HG03175 (cell line): ENCODE data around the gene CISD3.

Experiments
- ATAC-seq: cut with Tn5 transposase; IDR thresholded peaks from one replicate; pipeline ENCODE4 v1.9.1; 2021; ENCODE audit warnings: mild to moderate bottlenecking, moderate library complexity; ENCODE audit not compliant: unreplicated experiment

The CISD3 gene

DNA sequence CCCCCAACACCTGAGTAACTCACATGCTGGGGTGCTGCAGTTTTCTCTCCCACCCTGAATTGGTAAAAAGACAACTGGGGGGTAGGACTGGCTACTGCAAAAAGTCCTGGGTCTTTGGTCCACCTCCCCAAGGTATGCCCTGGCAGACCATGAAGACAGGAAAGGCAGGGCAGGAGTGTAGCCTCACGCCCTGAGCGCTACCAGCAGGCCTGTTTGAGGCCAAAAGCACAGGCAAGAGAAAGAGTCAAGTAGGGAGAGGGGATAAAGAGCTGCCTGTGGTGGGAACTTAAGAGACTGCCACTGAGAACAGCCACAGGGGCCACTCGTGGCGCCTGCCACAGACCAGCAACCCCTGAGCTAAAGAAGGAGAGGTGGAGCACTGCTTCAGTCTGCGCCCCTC lies 36.2 kb downstream of the CISD3 start:
- ATAC-seq = no peak

DNA sequence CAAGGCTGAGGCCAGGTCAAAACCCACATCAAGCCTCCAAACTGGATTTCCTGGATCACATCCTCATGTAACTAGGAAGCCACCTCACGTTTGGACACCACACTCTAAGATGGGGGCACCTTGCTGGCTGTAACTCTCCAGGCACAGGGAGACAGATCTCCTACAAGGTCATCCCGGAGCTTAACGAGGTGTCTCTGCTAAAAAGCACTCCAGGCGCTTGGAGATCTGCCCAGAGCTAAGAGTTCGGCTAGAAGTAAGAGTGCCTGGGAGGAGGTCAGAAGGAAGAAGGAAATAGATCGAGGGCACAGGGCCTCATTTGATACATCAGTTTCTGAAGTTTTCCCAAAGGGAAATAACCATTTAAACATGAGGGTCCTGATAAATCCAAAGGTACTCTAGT lies 38.3 kb downstream of the CISD3 start:
- no peak for ATAC-seq

DNA sequence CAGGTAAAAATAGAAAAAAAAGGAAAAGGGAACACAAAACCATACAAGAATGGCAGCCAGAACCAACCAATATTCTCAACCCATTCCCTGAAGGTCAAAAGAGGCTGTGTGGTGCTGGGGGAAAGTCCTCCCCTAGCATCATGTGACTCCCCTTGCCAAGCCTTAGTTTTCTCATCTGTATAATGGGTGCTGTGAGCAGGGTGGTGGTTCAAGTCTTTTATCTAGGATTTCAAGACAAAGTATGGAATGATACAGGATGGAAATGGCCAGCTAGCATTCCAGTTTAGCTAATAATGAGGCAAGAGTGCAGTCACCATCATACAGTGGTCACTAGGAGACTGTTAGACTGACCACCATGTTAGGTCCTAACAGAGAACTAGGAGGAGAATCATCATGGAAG lies 43.1 kb downstream of the CISD3 start:
- no peak for ATAC-seq

DNA sequence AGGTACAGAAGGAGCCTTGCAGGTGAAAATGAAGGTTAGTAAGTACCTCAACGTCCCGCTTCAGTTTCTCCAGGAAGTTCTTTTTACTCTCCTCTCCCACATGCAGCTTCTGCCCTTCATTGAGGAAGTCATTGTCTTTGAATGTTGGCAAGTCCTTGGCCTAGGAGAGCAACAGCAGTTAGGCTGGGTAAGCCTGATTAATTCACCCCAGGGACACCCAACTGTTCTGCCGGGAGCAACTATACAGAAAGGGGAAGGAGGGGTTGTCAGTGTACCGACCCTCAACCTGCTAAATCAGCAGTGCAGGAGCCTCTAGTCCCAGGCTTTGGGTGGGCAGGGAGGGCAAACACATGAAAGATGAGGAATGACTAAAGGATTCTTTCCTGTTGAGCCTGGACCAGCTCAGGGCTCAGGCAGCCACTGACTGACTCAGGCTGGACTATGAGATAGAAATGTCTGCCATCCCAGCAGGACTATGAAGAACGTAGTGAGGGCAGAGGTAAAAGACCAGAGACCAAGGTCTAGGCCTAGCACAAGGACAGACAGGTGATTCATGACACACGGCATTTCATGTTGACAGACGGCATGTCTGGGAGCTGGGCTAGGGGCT lies 47.6 kb downstream of the CISD3 start:
- no peak for ATAC-seq

DNA sequence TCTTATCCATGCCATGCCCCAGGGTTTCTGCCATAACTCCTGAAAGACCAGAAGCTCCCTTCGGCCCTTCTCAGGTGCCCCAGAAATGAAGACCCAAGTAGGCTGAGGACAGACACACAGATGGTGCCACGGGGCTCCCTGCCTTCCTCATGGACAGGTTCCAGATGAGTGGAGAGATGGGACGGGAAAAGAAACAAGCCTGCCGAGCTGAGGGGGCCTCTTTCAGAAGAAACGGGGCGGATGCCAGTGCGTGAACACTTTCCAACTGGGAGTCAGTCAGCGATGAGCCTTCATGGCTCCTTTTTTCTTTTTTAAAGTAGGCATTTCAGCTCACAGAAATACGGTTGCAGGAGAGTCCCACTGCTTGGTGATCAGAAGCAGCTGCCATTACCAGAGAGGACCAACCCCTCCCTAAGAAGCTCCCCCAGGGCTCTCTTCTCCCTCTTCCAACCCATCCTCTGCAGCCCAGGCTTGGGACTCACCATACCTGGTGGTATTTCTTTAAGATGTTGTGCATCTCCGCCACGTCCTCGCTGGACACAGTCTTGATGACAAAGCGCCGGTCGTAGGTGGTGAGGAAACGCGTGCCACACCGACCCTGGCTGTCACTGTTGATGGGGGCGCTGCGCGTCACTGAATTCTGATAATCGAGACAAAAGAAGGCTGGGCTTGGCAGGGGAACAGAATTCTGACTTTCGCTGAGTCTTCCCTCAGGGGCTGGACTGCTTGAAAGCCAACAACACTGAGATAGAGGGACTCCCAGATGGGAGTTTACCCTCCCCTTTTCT lies 50.0 kb downstream of the CISD3 start:
- ATAC-seq = no peak

DNA sequence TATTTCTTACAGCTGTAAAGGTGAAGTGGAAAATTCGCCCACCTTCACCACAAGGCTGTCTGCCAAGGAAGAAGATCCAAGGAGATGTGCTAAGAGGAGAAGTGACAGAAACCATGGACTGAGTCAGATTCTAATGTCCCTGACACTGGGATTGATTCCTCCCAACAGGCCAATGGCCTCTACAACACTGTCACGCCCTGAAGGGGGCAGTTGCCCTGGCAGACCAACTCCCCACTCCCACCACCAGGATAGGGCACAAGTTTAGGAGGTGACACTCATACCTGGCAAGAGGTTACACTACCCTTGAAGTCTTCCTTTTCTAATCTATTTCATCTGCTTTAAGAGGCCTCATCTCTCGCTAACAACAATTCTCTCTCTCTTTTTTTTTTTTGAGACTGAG lies 53.1 kb downstream of the CISD3 start:
- ATAC-seq = no peak
